ENCODE results near the gene SEZ6L2.
"Not testable (repeated sequence)": the region's sequence is repeated elsewhere in the genome, so short reads cannot be mapped to it uniquely, and the experiment has no call there.

SEZ6L2 gene

DNA sequence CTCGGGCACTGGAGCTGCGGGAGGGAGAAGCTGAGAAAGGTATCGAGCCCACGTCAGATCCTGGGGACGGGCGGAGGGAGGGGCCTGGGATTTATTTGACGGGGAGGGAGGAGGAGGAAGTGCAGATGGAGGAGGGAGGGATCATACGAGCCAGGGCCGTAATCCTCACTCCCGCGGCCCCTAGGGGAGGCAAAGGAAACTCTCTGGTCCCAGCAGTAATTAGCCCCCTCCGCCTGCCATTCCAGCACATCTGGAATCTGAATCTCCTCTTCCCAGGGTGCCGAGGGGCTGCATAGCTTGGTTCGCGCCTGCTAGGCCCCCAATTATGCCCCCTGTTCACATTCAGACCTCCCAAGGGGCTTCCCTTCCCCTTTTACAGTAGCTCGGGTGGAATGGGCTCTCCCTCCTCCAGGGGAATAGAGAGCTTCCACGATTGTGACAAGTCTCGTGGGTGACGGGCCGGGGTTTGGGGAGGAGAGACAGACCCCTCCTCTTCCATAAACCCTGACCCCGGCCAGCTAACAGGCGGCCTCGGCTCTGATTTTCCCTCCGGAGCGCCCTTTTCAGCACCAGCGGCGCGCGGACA is at the start of gene SEZ6L2:
Gene SEZ6L2 (minus strand): TSS at position 35 of the 586 bp plus-strand sequence. CDS start 531 bp downstream, outside the sequence.
- Histone ChIP-seq H3K9me3 (ENCODE audit: low read depth, low read length) (no peaks in the 10 kb centered on the region), H3K9ac (ENCODE audit: insufficient read length) (no peak within 1 kb of the TSS), H3K27ac (no peak within 1 kb of the TSS), H3K4me3 (peak within 1 kb of the TSS; percentile 80), H3K36me3 (ENCODE audit: insufficient read depth, low read length) (no peaks in the 10 kb centered on the region)
- no peak for DNase-seq (ENCODE audit: low read depth, low spot score)
- no peak for TF ChIP-seq POLR2AphosphoS5 (IDR thresholded peaks at IDR 0.05; ENCODE audit: borderline replicate concordance, low read depth, low read length)
- no peak for TF ChIP-seq EZH2 (IDR thresholded peaks at IDR 0.05)
- no peak for TF ChIP-seq FOXP2 (optimal IDR thresholded peaks at IDR 0.05; ENCODE audit: control extremely low read depth, extremely low read length, insufficient read depth)

DNA sequence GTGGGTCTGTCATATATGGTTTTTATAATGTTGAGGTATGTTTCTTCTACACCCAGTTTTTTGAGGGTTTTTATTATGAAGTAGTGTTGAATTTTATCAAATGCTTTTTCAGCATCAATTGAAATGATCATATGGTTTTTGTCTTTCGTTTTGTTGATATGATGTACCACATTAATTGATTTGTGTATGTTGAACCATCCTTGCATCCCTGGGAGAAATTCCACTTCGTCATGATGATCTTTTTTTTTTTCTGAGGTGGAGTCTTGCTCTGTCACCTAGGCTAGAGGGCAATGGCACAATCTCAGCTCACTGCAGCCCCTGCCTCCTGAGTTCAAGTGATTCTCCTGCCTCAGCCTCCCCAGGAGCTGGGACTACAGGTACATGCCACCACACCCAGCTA is 48.5 kb upstream of the SEZ6L2 start:
- no peak overlapping the region for H3K9ac ChIP-seq (ENCODE audit: insufficient read length)
- no peak overlapping the region for H3K4me3 ChIP-seq
- no peak overlapping the region for H3K27ac ChIP-seq
- H3K9me3 ChIP-seq (ENCODE audit: low read depth, low read length) = no peaks in the 10 kb centered on the region
- no peak for TF ChIP-seq FOXP2 (optimal IDR thresholded peaks at IDR 0.05; ENCODE audit: control extremely low read depth, extremely low read length, insufficient read depth)
- no peak for TF ChIP-seq EZH2 (IDR thresholded peaks at IDR 0.05)
- no peak for TF ChIP-seq POLR2AphosphoS5 (IDR thresholded peaks at IDR 0.05; ENCODE audit: borderline replicate concordance, low read depth, low read length)
- no peaks in the 10 kb centered on the region for H3K36me3 ChIP-seq (ENCODE audit: insufficient read depth, low read length)
- DNase-seq (ENCODE audit: low read depth, low spot score) = no peak

DNA sequence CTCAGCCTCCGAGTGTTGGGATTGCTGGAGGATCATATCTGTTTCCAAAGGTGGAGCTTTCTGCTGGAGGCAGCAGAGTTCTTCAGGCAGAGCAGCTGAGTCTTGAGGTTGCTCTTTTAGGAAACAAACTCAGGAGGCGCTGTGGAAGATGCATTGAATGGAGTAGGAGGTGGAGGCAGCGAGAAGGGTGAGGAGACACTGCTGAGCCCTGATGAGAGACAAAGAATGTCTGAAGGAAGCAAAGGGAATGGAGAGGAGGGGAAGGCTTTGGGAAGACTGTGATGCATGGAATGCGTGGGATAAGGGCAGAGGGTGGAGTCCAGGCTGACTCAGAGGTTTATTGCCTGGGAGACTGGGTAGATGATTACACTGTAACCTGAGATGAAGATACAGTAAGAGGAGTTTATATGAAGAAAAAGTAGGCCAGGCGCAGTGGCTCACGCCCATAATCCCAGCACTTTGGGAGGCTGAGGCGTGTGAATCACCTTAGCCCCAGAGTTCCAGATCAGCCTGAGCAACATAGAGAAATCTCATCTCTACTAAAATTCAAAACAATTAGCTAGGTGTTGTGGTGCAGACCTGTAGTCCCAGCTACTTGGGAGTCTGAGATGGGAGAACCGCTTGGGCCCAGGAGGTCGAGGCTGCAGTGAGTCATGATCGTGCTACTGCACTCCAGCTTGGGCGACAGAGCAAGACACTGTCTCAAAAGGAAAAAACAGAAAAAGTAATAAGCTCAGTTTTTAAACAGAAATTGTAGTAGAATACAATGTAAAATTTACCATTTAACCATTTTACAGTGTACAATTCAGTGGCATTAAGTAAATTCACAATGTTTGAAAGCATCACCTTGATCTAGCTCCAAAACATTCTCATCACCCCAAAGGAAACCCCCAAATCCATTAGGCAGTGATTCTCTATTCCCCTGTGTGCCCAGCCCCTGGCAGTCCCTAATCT is 44.8 kb upstream of the SEZ6L2 start:
- DNase-seq (ENCODE audit: low read depth, low spot score) = no peak
- Histone ChIP-seq H3K36me3 (ENCODE audit: insufficient read depth, low read length) (no peaks in the 10 kb centered on the region), H3K9me3 (ENCODE audit: low read depth, low read length) (no peaks in the 10 kb centered on the region), H3K27ac (no peak overlapping the region), H3K4me3 (no peak overlapping the region), H3K9ac (ENCODE audit: insufficient read length) (no peak overlapping the region)
- TF ChIP-seq EZH2 (IDR thresholded peaks at IDR 0.05) (no peak), POLR2AphosphoS5 (IDR thresholded peaks at IDR 0.05; ENCODE audit: borderline replicate concordance, low read depth, low read length) (no peak), FOXP2 (optimal IDR thresholded peaks at IDR 0.05; ENCODE audit: control extremely low read depth, extremely low read length, insufficient read depth) (no peak)

DNA sequence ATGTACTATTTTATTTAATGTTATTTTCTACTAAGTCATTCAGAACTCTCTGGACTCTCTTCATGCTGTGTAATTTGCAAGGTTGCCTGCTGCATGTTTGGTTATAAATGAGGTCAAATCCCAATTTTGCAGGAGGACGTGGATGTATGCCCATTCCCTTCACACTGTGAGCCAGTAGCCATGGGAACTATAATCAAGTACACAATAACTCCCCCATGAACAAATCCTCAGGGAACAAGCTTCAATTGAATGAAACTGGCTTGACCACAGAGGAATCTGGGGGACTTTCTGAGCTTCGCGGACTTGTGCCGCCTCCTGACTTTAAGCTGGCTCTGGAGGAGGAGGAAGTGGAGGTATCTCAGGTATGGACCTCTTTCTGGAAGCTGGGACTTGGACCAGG is 41.3 kb upstream of the SEZ6L2 start:
- H3K36me3 ChIP-seq (ENCODE audit: insufficient read depth, low read length) = no peaks in the 10 kb centered on the region
- TF ChIP-seq FOXP2 (optimal IDR thresholded peaks at IDR 0.05; ENCODE audit: control extremely low read depth, extremely low read length, insufficient read depth) (no peak), POLR2AphosphoS5 (IDR thresholded peaks at IDR 0.05; ENCODE audit: borderline replicate concordance, low read depth, low read length) (no peak), EZH2 (IDR thresholded peaks at IDR 0.05) (no peak)
- H3K27ac ChIP-seq = no peak overlapping the region
- no peak overlapping the region for H3K4me3 ChIP-seq
- no peaks in the 10 kb centered on the region for H3K9me3 ChIP-seq (ENCODE audit: low read depth, low read length)
- DNase-seq (ENCODE audit: low read depth, low spot score) = no peak
- no peak overlapping the region for H3K9ac ChIP-seq (ENCODE audit: insufficient read length)

- not testable (repeated sequence) for H3K4me3 ChIP-seq; H3K9me3 ChIP-seq (ENCODE audit: low read depth, low read length); H3K36me3 ChIP-seq (ENCODE audit: insufficient read depth, low read length); DNase-seq (ENCODE audit: low read depth, low spot score); H3K27ac ChIP-seq; H3K9ac ChIP-seq (ENCODE audit: insufficient read length)
Measured at GRCh38 chr16:29931750-29932149, 32.4 kb upstream of the SEZ6L2 start.

DNA sequence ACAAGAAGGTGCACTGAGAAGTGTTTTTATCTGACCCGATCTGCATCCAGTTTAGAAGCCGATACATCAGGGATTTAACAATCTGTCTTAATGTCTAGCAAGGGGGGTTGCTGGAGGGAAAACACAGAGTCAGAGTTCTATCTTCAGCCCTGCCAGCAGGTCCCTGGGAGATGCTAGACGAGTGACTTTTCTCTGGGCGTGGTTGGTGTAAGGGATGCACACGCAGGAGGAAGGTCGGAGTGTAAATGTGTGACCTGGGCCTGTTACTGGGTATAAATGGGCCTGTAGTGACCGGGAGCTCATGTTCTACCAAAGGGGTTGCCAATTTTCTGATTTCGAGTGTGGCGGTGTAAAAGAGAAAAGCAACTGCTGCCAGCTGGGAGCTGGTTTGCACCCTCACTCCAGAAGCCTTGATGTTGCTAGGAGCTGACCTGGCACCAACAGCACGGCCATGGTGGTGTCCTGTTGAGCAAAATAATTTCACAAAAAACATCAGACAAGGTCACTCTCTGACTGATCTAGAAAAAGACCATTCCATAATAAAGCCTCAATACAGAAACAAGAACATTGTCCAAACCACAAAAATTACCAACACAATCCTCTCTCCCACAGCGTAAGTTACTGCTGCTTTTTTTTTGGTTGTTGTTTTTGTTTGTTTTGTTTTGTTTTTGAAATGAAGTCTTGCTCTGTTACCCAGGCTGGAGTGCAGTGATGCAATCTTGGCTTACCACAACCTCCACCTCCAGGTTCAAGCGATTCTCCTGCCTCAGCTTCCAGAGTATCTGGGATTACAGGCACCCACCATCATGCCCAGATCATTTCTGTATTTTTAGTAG is 27.9 kb upstream of the SEZ6L2 start:
- H3K36me3 ChIP-seq (ENCODE audit: insufficient read depth, low read length) = peaks cover 7% of the 10 kb centered on the region; the same call in 1 of the 2 replicates
- no peak overlapping the region for H3K9ac ChIP-seq (ENCODE audit: insufficient read length)
- H3K4me3 ChIP-seq = no peak overlapping the region; the same call in 1 of the 2 replicates
- DNase-seq (ENCODE audit: low read depth, low spot score) = no peak
- no peak for TF ChIP-seq POLR2AphosphoS5 (IDR thresholded peaks at IDR 0.05; ENCODE audit: borderline replicate concordance, low read depth, low read length)
- TF ChIP-seq FOXP2 (optimal IDR thresholded peaks at IDR 0.05; ENCODE audit: control extremely low read depth, extremely low read length, insufficient read depth) = no peak
- no peak for TF ChIP-seq EZH2 (IDR thresholded peaks at IDR 0.05)
- no peaks in the 10 kb centered on the region for H3K9me3 ChIP-seq (ENCODE audit: low read depth, low read length)
- no peak overlapping the region for H3K27ac ChIP-seq

DNA sequence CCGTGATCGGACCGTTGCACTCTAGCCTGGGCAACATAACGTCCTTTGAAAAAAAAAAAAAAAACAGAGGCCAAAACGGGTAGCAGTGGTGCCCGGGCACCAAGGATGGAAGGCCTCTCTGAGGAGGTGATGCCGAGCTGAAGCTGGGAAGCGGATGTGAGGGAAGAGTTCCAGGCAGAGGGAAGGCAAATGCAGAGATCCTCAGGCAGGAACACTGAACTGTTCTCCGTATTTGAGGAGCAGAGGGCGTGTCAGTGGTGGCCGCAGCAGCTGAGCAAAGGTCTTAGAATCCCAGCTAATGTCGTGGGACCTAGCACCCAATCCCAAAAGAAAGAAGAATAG is 27.3 kb upstream of the SEZ6L2 start:
- Histone ChIP-seq H3K4me3 (peak overlapping the region; percentile 86), H3K9me3 (ENCODE audit: low read depth, low read length) (no peaks in the 10 kb centered on the region), H3K27ac (no peak overlapping the region), H3K36me3 (ENCODE audit: insufficient read depth, low read length) (peaks cover 7% of the 10 kb centered on the region; the same call in 1 of the 2 replicates), H3K9ac (ENCODE audit: insufficient read length) (peak overlapping the region; percentile 89)
- TF ChIP-seq FOXP2 (optimal IDR thresholded peaks at IDR 0.05; ENCODE audit: control extremely low read depth, extremely low read length, insufficient read depth) (no peak), POLR2AphosphoS5 (IDR thresholded peaks at IDR 0.05; ENCODE audit: borderline replicate concordance, low read depth, low read length) (no peak), EZH2 (IDR thresholded peaks at IDR 0.05) (no peak)
- no peak for DNase-seq (ENCODE audit: low read depth, low spot score)

Data from SK-N-MC (cell line).